CMK (cell line): Measurements from ENCODE around the gene HEPHL1.
"Not testable (repeated sequence)": the region's sequence is repeated elsewhere in the genome, so short reads cannot be mapped to it uniquely, and the experiment has no call there.

Experiments
- DNase-seq: peaks from one replicate; pipeline ENCODE4 v3.0.0-alpha.2; 2010; ENCODE audit warnings: low read depth

HEPHL1 gene

DNA sequence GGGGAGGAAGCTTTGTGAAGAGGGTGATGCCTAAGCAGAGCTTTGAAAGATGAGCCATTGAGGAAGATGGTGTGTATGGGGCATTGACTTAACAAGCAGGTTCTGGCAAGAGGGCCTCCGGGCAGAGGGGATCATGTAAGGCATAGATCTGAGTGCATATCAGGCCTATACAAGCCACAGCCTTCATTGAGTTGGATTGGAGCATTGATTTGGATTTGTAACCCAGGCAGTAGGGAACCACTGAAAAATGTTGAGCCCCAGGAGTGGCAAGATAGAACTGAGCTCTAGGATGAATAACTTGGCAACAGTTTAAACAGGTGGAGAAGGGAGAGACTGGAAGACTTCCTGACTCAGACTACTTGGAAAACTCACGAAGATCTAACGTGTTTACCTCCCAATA lies 128.9 kb downstream of the HEPHL1 start:
- no peak for DNase-seq

DNA sequence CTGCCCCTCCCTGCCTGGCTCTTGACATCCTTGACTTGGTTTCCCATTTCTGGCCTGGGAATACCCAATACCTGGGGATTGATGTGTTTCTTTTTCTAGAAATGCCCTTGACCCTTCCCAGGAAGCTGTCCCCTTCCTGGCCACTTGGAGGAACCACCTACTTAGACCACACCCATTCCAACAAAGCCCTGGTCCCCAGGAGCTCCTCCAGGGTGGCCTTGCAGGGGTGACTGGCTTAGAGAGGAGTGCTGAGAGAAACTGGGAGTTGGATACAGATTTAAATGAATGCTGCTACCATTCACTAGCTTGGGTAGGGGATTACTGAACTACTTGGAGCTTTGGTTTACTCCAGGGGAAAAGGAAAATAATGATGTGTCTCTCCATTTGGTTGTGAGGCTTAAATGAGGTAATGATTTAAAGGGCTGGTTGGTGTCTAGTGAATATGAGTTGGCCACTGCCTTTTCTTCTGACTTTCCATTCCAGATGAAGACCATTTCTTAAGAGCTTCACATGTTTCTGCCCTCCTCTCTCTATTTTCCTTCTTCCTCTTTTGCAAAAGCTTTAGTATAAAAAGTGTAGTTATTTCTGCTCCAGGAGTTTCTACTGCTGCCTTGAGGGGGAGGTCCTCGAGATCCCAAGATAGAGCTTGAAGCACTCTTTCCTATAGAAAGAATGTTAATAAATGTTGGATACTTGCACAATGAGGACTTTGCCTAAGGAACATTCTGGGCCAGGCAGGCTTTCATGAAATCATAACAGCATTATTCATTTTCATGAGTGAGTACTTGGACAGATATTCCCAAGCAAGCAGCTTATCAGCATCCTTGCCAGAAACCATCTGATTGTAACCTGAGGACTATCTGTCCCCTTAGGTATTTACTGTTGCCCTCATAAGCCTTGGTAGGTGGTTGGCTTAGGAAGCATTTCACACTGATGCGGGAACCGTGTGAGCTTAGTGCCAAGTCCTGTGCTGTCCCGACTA lies 129.8 kb downstream of the HEPHL1 start:
- DNase-seq: no peak

DNA sequence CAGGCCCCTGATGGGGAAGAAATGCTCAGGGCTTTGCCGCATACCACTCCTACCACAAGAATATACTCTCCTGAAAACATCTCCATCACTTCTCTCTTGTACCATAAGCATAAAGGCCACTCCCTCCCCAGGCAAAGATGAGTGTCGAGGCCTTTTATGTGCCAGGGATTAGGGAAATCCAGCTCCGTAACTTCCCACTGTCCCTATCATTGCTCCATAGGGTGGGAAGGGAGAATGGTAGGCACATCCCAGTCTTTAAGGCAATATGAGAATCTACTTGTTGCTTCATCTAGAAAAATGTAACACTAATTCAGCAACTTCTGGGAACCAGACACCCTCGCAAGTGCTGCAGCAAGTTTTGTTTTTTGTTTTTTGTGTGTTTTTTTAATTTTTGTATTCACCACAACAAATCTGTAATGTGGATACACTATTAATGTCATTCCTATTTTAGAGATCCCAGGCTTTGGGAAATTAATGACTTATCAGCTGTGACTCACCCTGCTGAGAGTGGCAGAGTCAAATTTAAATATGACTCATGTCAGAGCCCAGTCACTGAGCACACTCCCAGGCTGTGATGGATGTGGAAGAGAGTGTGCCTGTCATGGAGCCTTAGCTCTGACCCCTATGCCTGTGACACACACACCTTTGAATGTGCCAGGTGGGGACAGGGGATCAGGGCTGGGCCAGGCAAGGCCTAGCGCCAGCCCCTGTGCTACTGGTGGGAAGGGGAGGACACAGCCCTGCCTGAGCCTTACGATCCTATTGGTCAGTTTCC lies 130.9 kb downstream of the HEPHL1 start:
- no peak for DNase-seq

DNA sequence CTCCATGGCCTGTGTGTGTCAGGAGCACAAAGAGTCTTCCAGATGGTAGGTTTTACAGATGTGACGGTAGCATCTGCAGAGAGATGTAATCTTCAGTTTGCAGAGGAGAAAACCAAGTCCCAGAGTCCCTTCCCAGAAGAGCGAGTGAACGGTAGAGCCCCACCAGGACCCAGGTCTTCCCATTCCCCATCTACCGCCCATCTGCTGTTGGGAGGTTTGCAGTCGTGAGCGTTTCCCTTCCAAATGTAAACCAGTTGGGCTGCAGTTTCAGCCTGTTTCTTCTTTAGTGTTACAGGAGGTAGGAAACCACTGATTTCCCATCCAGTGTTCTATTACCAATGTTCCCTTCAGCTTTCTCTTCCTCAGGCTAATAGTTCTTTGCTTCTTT lies 131.5 kb downstream of the HEPHL1 start:
- DNase-seq: no peak

DNA sequence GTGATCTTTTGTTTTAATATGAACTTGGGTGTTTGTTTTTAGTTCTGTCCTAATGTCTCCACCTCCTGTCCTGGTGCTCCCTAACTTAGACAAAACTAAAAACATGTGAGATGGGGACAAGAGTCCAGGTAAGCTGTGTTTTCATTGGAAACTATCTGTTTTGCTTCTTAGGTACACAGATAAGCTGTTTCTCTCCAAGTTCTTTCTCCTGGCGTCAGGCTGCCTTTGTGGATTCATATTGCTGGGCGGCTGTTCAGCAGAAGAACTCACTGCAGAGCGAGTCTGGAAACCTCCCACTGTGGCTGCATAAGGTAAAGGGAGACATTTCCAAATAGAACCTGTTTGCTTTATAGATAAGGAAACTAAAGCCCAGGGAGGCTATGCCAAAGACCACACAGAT lies 132.2 kb downstream of the HEPHL1 start:
- no peak for DNase-seq

DNA sequence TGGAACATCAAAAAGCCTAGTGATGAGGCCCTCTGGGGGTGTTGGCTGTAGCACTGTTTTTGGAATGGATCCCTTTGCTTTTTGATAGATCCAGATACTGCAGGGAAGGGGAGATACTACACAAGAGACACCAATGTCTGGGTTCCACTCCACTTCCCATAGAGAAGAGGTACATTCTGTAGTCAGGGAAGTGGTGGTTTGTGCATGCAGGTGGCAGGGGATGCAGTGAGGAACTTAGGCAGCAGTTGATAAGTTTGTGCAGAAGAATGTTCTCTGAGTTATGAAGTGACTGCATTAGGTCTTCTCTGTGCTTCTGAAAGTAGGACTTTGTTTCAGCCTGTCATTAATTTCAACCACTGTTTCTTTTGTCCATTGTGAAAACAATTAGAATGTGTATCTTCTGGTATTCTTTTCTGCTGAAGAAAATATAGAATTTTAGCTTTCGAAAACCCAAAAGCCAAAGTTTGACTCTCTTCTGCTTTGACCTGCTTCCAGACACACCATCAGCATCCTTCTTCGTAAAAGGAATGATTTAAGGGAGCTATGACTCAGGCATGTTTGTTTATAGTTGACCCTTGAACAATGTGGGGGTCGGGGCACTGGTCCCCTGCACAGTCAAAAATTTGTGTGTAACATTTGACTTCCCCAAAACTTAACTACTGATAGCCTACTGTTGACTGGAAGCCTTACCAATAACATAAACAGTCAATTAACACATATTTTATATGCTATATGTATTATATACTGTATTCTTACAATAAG lies 133.1 kb downstream of the HEPHL1 start:
- DNase-seq: no peak

DNA sequence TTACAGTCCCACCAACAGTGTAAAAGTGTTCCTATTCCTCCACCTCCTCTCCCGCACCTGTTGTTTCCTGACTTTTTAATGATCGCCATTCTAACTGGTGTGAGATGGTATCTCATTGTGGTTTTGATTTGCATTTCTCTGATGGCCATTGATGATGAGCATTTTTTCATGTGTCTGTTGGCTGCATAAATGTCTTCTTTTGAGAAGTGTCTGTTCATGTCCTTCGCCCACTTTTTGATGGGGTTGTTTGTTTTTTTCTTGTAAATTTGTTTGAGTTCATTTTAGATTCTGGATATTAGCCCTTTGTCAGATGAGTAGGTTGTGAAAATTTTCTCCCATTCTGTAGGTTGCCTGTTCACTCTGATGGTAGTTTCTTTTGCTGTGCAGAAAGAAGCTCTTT lies 136.2 kb downstream of the HEPHL1 start:
- DNase-seq: not testable (repeated sequence)
